Endodermal cell (in vitro differentiated cells): ENCODE measurements around the gene ITGAD. TPM values are rescaled to one million over a fixed set of nuclear protein-coding genes. Genes with fewer than 3 reads are reported as not detected.
"Not testable (repeated sequence)": the region's sequence is repeated elsewhere in the genome, so short reads cannot be mapped to it uniquely, and the experiment has no call there.

Experiments used
- DNase-seq: peaks from one replicate; pipeline ENCODE4 v3.0.0-alpha.2; 2017
- H3K27ac ChIP-seq: 2 replicates; pipeline ENCODE4 v1.5.1; 2013; ENCODE audit warnings: mild to moderate bottlenecking, low read depth, low read length, moderate library complexity
- H3K27me3 ChIP-seq: 2 replicates; pipeline ENCODE4 v1.6.1; 2013; ENCODE audit warnings: mild to moderate bottlenecking, low read length, moderate library complexity; ENCODE audit not compliant: insufficient read depth, control insufficient read depth, poor library complexity, severe bottlenecking
- H3K36me3 ChIP-seq: 2 replicates; pipeline ENCODE4 v1.7.0; 2013; ENCODE audit warnings: mild to moderate bottlenecking, low read length, moderate library complexity; ENCODE audit not compliant: control insufficient read depth, insufficient read depth
- H3K4me1 ChIP-seq: one replicate; pipeline ENCODE4 v1.7.0; 2013; ENCODE audit warnings: low read length; ENCODE audit not compliant: control insufficient read depth, insufficient read depth
- H3K4me3 ChIP-seq: 2 replicates; pipeline ENCODE4 v1.5.1; 2013; ENCODE audit warnings: mild to moderate bottlenecking, low read length, moderate library complexity
- H3K9ac ChIP-seq: 2 replicates; pipeline ENCODE4 v1.6.1; 2013; ENCODE audit warnings: mild to moderate bottlenecking, low read length, moderate library complexity; ENCODE audit not compliant: poor library complexity, severe bottlenecking; ENCODE audit errors: extremely low read depth
- H3K9me3 ChIP-seq: 2 replicates; pipeline ENCODE4 v1.6.1; 2013; ENCODE audit warnings: mild to moderate bottlenecking, low read length, moderate library complexity; ENCODE audit not compliant: control insufficient read depth
- H3K27ac Mint-ChIP-seq: 2 replicates; pipeline ENCODE4 v1.8.0; 2020; ENCODE audit warnings: mixed read lengths
- H3K27me3 Mint-ChIP-seq: 2 replicates; pipeline ENCODE4 v1.8.0; 2021; ENCODE audit warnings: mild to moderate bottlenecking, mixed read lengths; ENCODE audit not compliant: insufficient read depth
- H3K36me3 Mint-ChIP-seq: 2 replicates; pipeline ENCODE4 v1.8.0; 2020; ENCODE audit warnings: low read depth, mixed read lengths
- H3K4me1 Mint-ChIP-seq: 2 replicates; pipeline ENCODE4 v1.8.0; 2020; ENCODE audit warnings: mixed read lengths
- H3K4me3 Mint-ChIP-seq: 2 replicates; pipeline ENCODE4 v1.8.0; 2020; ENCODE audit warnings: mild to moderate bottlenecking, moderate library complexity, mixed read lengths
- H3K9me3 Mint-ChIP-seq: 2 replicates; pipeline ENCODE4 v1.8.0; 2020; ENCODE audit warnings: mild to moderate bottlenecking, mixed read lengths
- CTCF ChIP-seq: fragments of 200-600 bp; sonication (generic); conservative IDR thresholded peaks from 2 replicates; pipeline ENCODE4 v1.5.0; 2021; ENCODE audit warnings: antibody characterized with exemption, mild to moderate bottlenecking
- WGBS, 2 experiments: methylation state at CpG; one replicate each; pipeline versions ENCODE4 v1.1.5 to v1.1.7; 2013; ENCODE audit warnings: missing lambda C conversion rate in 2 of 2, mixed read lengths in 1 of 2; ENCODE audit not compliant: insufficient coverage in 1 of 2, insufficient read length in 1 of 2; 5-methylcytosine and 5-hydroxymethylcytosine counted together
- total RNA-seq, 2 donors: library from RNA; stranded (reverse); fragmentation: NEBNext Ultra II Directional in 1 of 2; extraction: Animal tissue kit (Norgen Biotek cat#: 25700) in 1 of 2; gene quantifications; 2 replicates in 1 of 2; 3 replicates in 1 of 2; pipeline ENCODE4 v1.2.1, GENCODE V29; 2021

ITGAD gene
- total RNA-seq, 2 donors from 2014 or later = not detected

GRCh38 chr16:31439519-31439918, 46.4 kb downstream of the ITGAD start:
- Mint-ChIP-seq H3K27ac (no peak overlapping the region), H3K27me3 (peaks cover 17% of the 10 kb centered on the region), H3K4me1 (peaks cover 5% of the 10 kb centered on the region), H3K36me3 (no peaks in the 10 kb centered on the region), H3K4me3 (no peak overlapping the region), H3K9me3 (no peaks in the 10 kb centered on the region)
- Histone ChIP-seq H3K27ac (no peak overlapping the region), H3K9ac (no peak overlapping the region), H3K36me3 (no peaks in the 10 kb centered on the region), H3K27me3 (no peaks in the 10 kb centered on the region), H3K4me1 (no peaks in the 10 kb centered on the region), H3K9me3 (no peaks in the 10 kb centered on the region), H3K4me3 (no peak overlapping the region)
- 100% methylated on average over 2 of the region's 3 CpGs; no CpG with 5 or more reads in 1 of the 2 experiments for WGBS, 2 experiments
- DNase-seq = no peak
- TF ChIP-seq CTCF = no peak

GRCh38 chr16:31440516-31441184, 47.5 kb downstream of the ITGAD start:
- Histone ChIP-seq H3K27ac (no peak overlapping the region), H3K9ac (no peak overlapping the region), H3K4me1 (no peaks in the 10 kb centered on the region), H3K36me3 (no peaks in the 10 kb centered on the region), H3K27me3 (no peaks in the 10 kb centered on the region), H3K9me3 (no peaks in the 10 kb centered on the region), H3K4me3 (no peak overlapping the region)
- Mint-ChIP-seq H3K36me3 (no peaks in the 10 kb centered on the region), H3K27ac (no peak overlapping the region), H3K27me3 (peaks cover 17% of the 10 kb centered on the region), H3K4me3 (no peak overlapping the region), H3K9me3 (no peaks in the 10 kb centered on the region), H3K4me1 (peaks cover 5% of the 10 kb centered on the region)
- TF ChIP-seq CTCF = no peak
- no peak for DNase-seq
- WGBS, 2 experiments = 81 to 94% methylated on average over 4 of the region's 4 CpGs

GRCh38 chr16:31441956-31442355, 48.8 kb downstream of the ITGAD start:
- H3K27me3 Mint-ChIP-seq = peaks cover 14% of the 10 kb centered on the region
- H3K27ac Mint-ChIP-seq = no peak overlapping the region
- Histone ChIP-seq H3K4me3 (no peak overlapping the region), H3K4me1 (no peaks in the 10 kb centered on the region), H3K9ac (no peak overlapping the region), H3K27ac (no peak overlapping the region), H3K27me3 (no peaks in the 10 kb centered on the region), H3K9me3 (no peaks in the 10 kb centered on the region), H3K36me3 (no peaks in the 10 kb centered on the region)
- H3K4me3 Mint-ChIP-seq = peak overlapping the region; percentile 73
- H3K9me3 Mint-ChIP-seq = no peaks in the 10 kb centered on the region
- TF ChIP-seq CTCF = no peak
- H3K4me1 Mint-ChIP-seq = peaks cover 5% of the 10 kb centered on the region
- WGBS, 2 experiments = 96 to 99% methylated on average over 13 to 30 of the region's 34 CpGs
- no peak for DNase-seq
- H3K36me3 Mint-ChIP-seq = no peaks in the 10 kb centered on the region

- not testable (repeated sequence) for H3K9me3 ChIP-seq, H3K27ac ChIP-seq, H3K4me1 ChIP-seq, H3K4me3 Mint-ChIP-seq, H3K36me3 Mint-ChIP-seq, H3K9ac ChIP-seq, H3K4me1 Mint-ChIP-seq, H3K36me3 ChIP-seq, DNase-seq, H3K27me3 ChIP-seq, H3K4me3 ChIP-seq, H3K9me3 Mint-ChIP-seq, H3K27ac Mint-ChIP-seq
- 77 to 86% methylated on average over 3 to 6 of the region's 6 CpGs for WGBS, 2 experiments
- H3K27me3 Mint-ChIP-seq = peaks cover 14% of the 10 kb centered on the region
These were observed 52.8 kb downstream of the ITGAD start for GRCh38 chr16:31445931-31446330.
